Sigmoid colon (tissue), 7 donors: ENCODE data around the gene NEB. TPM values are rescaled to one million over a fixed set of nuclear protein-coding genes. Genes with fewer than 3 reads are reported as not detected.

Source experiments
- DNase-seq: peaks from one replicate; pipeline ENCODE4 v3.0.0-alpha.2; 2019
- H3K27ac ChIP-seq, 4 donors: fragments of 200-600 bp; sonication (generic); one replicate each; pipeline ENCODE4 v1.5.1; 2016 to 2019; ENCODE audit warnings: mild to moderate bottlenecking in 1 of 4
- H3K27me3 ChIP-seq, 3 donors: fragments of 200-600 bp; sonication (generic); one replicate each; pipeline ENCODE4 v1.5.1; 2019; ENCODE audit warnings: mild to moderate bottlenecking in 1 of 3
- H3K36me3 ChIP-seq, 4 donors: fragments of 200-600 bp; sonication (generic); one replicate each; pipeline ENCODE4 v1.5.1; 2016 to 2019
- H3K4me1 ChIP-seq, 4 donors: fragments of 200-600 bp; sonication (generic); one replicate each; pipeline ENCODE4 v1.5.1; 2017 to 2019
- H3K4me3 ChIP-seq, 4 donors: fragments of 200-600 bp; sonication (generic); one replicate each; pipeline ENCODE4 v1.5.1; 2017 to 2019; ENCODE audit warnings: mild to moderate bottlenecking in 2 of 4, moderate library complexity in 1 of 4
- H3K9me3 ChIP-seq, 4 donors: fragments of 200-600 bp in 3 of 4; sonication (generic) in 3 of 4; one replicate each; pipeline versions ENCODE4 v1.5.1 to v1.6.1; 2013 to 2019
- EP300 ChIP-seq, 4 donors: sonication (generic); formaldehyde crosslinking; IDR thresholded peaks; one replicate each; pipeline ENCODE4 v1.6.1; 2017; ENCODE audit warnings: antibody characterized with exemption in 4 of 4
- POLR2A ChIP-seq, 2 donors: fragments of 450-650 bp; IDR thresholded peaks; one replicate each; pipeline ENCODE4 v1.6.1; 2016; ENCODE audit warnings: antibody characterized with exemption in 2 of 2, mild to moderate bottlenecking in 2 of 2, moderate library complexity in 2 of 2
- POLR2AphosphoS5 ChIP-seq, 4 donors: sonication (generic); formaldehyde crosslinking; IDR thresholded peaks; one replicate each; pipeline ENCODE4 v1.6.1; 2017; ENCODE audit warnings: antibody characterized with exemption in 4 of 4
- WGBS, 2 donors: extraction: QIAGEN DNeasy Blood & Tissue Kit; methylation state at CpG; one replicate each; pipeline ENCODE4 v1.1.7; 2013; 5-methylcytosine and 5-hydroxymethylcytosine counted together
- intact Hi-C: fragments of 100-400 bp; cut with DNase I; formaldehyde crosslinking; loops from one replicate; pipeline ENCODE4 v1.15.1; 2023
- polyA plus RNA-seq, 3 donors: library from polyadenylated mRNA; stranded (reverse); fragments of 200-250 nt; gene quantifications; one replicate each; pipeline ENCODE4 v1.2.3, GENCODE V29; 2013
- total RNA-seq, 4 donors: library from RNA; depleted of rRNA; stranded (reverse); fragments of >200 nt; gene quantifications; one replicate each; pipeline ENCODE4 v1.1.0, GENCODE V29; 2016
- TF ChIP-seq, protein P1 (sequence below), 4 experiments: fragments of 450-650 bp in 3 of 4; fragments of 200-600 bp in 1 of 4; IDR thresholded peaks; one replicate each; pipeline ENCODE4 v1.5.1; 2016 to 2019; ENCODE audit warnings: antibody characterized with exemption in 4 of 4, mild to moderate bottlenecking in 3 of 4, moderate library complexity in 2 of 4
- donor health status: healthy with polysubstance abuse.
- donor health status: Bipolar disorder and iron deficiency.
- donor health status: healthy.

NEB gene
- total and polyA plus RNA-seq, 7 donors, result under 0.01 to 1.4 (median 0.60) TPM; not detected in 1

DNA sequence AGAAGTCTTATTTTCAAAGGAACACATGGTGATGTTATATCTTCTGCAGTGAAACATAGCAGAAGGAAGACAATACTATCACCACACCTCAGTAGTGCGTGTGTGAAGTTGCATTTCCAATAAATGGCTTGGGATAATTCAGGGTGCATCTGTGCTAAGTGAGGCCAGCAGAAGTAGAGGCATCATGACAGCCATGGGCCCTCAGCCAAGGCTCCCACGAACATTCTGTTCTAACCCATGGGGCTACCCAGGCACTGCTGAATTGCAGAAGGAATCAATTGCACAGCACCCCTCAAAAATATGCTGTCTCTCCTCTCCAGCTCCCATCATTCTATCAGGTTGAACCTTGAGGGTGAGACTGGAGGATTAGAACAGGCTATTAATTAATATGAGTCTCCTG is 185.1 kb downstream of the NEB start:
- DNase-seq, result no peak
- H3K27me3 ChIP-seq, result no peaks in the 10 kb centered on the region
- TF ChIP-seq POLR2A (IDR thresholded peaks at IDR 0.05) (no peak), EP300 (IDR thresholded peaks at IDR 0.05) (no peak), POLR2AphosphoS5 (IDR thresholded peaks at IDR 0.05) (no peak)
- TF ChIP-seq, protein P1, sequence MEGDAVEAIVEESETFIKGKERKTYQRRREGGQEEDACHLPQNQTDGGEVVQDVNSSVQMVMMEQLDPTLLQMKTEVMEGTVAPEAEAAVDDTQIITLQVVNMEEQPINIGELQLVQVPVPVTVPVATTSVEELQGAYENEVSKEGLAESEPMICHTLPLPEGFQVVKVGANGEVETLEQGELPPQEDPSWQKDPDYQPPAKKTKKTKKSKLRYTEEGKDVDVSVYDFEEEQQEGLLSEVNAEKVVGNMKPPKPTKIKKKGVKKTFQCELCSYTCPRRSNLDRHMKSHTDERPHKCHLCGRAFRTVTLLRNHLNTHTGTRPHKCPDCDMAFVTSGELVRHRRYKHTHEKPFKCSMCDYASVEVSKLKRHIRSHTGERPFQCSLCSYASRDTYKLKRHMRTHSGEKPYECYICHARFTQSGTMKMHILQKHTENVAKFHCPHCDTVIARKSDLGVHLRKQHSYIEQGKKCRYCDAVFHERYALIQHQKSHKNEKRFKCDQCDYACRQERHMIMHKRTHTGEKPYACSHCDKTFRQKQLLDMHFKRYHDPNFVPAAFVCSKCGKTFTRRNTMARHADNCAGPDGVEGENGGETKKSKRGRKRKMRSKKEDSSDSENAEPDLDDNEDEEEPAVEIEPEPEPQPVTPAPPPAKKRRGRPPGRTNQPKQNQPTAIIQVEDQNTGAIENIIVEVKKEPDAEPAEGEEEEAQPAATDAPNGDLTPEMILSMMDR (IDR thresholded peaks at IDR 0.05), result no peak
- no peak overlapping the region for H3K27ac ChIP-seq
- H3K9me3 ChIP-seq, result no peaks in the 10 kb centered on the region
- intact Hi-C loops, result no loop called here
- no peaks in the 10 kb centered on the region for H3K36me3 ChIP-seq
- H3K4me1 ChIP-seq, result no peaks in the 10 kb centered on the region
- no peak overlapping the region for H3K4me3 ChIP-seq
- WGBS, 2 donors, result 87 to 89% methylated on average over 2 of the region's 2 CpGs

DNA sequence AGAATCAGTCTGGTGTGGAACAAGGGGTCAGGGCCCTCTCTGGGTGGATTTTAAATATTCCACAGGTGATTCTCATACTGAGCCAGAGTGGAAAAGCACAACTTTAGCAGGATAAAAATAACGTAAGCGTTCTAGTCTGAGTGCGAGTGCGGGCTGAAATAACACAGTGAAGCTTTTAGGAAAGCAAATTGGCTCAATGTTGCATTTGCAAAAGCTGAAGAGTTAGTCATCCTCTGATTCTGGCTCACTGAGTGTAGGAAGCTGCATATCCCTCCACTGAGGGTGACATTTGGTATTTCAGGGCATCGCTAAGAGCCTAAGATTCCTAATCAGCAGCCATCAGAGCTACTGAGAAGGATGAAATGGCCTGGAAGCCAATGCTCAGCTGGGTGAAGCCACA is 189.8 kb downstream of the NEB start:
- Histone ChIP-seq H3K9me3 (no peaks in the 10 kb centered on the region), H3K4me3 (no peak overlapping the region), H3K27ac (peak overlapping the region in 1 of 4 donors; percentile 48), H3K27me3 (no peaks in the 10 kb centered on the region), H3K36me3 (no peaks in the 10 kb centered on the region), H3K4me1 (no peaks in the 10 kb centered on the region)
- intact Hi-C loops, result no loop called here
- no peak for DNase-seq
- WGBS, 2 donors, result 95% methylated on average over 5 of the region's 5 CpGs
- no peak for TF ChIP-seq EP300 (IDR thresholded peaks at IDR 0.05)
- TF ChIP-seq, protein P1 (IDR thresholded peaks at IDR 0.05), result no peak
- TF ChIP-seq POLR2A (IDR thresholded peaks at IDR 0.05), result no peak
- no peak for TF ChIP-seq POLR2AphosphoS5 (IDR thresholded peaks at IDR 0.05)

DNA sequence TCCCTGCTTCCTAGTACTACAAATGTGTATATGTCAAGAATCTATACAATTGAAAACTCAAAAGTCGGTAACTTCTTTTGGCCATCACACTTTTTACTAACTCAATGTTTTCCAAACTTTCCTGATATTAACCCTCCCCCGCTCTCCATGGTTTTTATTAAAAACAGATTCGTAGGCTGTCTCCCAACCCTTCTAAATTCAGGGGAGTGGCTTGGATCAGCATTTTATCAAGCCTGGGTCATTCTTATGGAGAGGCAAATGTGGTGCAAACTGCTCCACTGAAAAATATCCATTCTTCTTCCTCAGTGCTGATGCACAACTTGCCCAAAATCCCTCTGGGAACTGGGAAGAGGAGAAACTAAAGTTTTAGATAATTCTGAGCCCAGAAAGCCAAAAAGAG is 190.4 kb downstream of the NEB start:
- Histone ChIP-seq H3K4me1 (no peaks in the 10 kb centered on the region), H3K27ac (peak overlapping the region in 1 of 4 donors; percentile 48), H3K27me3 (no peaks in the 10 kb centered on the region), H3K4me3 (no peak overlapping the region), H3K36me3 (no peaks in the 10 kb centered on the region), H3K9me3 (no peaks in the 10 kb centered on the region)
- intact Hi-C loops, result no loop called here
- WGBS, 2 donors, result 91 to 93% methylated on average over 3 of the region's 3 CpGs
- TF ChIP-seq, protein P1 (IDR thresholded peaks at IDR 0.05), result no peak
- TF ChIP-seq EP300 (IDR thresholded peaks at IDR 0.05) (no peak), POLR2A (IDR thresholded peaks at IDR 0.05) (no peak), POLR2AphosphoS5 (IDR thresholded peaks at IDR 0.05) (no peak)
- DNase-seq, result no peak

DNA sequence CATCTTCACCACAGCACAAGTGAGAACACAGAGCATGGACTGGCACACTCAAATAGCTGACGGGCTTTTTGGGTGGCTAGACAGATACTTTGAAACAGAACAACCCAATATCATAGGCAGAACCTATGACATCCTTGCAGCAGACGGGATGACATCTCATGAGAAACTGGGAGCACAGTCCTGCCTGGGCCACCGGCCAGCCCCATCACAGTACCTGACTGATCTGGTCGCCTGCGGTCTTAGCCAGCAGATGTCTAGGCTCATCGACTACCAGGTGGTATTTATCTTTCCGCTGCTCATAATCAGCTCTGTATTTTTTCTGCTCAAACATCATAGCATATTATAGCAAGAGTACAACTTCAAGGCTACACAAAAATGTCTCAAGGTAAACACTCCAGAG is 200.3 kb downstream of the NEB start:
- no peaks in the 10 kb centered on the region for H3K4me1 ChIP-seq
- no peak overlapping the region for H3K4me3 ChIP-seq
- intact Hi-C loops, result no loop called here
- DNase-seq, result no peak
- no peaks in the 10 kb centered on the region for H3K27me3 ChIP-seq
- TF ChIP-seq, protein P1 (IDR thresholded peaks at IDR 0.05), result no peak
- no peak for TF ChIP-seq POLR2AphosphoS5 (IDR thresholded peaks at IDR 0.05)
- TF ChIP-seq EP300 (IDR thresholded peaks at IDR 0.05), result no peak
- TF ChIP-seq POLR2A (IDR thresholded peaks at IDR 0.05), result no peak
- H3K36me3 ChIP-seq, result no peaks in the 10 kb centered on the region
- no peak overlapping the region for H3K27ac ChIP-seq
- no peaks in the 10 kb centered on the region for H3K9me3 ChIP-seq
- WGBS, 2 donors, result 94 to 97% methylated on average over 7 of the region's 7 CpGs

DNA sequence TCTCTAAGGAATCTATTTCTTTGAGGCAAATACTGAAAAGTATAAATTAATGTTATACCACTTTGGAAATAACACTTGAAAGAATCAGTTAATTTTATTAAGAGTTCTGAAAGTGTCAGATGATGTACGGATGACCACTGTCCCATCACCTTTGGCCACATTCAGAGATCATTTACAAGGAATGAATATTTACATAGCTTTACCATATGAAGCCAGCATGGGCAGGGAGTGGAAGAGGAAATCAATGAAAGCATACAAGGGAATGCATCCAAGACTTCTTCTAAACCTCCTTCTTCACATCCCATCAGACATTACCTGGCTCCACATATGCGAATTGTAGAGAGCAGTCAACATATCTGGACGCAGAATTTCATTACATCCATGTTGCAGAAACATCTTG is 201.1 kb downstream of the NEB start:
- no peaks in the 10 kb centered on the region for H3K36me3 ChIP-seq
- no peak for TF ChIP-seq POLR2A (IDR thresholded peaks at IDR 0.05)
- TF ChIP-seq, protein P1 (IDR thresholded peaks at IDR 0.05), result no peak
- TF ChIP-seq POLR2AphosphoS5 (IDR thresholded peaks at IDR 0.05), result no peak
- no peak for TF ChIP-seq EP300 (IDR thresholded peaks at IDR 0.05)
- WGBS, 2 donors, result 89 to 93% methylated on average over 3 of the region's 3 CpGs

More for the DNA sequence above, 201.1 kb downstream of the NEB start:
- Histone ChIP-seq H3K27me3 (no peaks in the 10 kb centered on the region), H3K27ac (no peak overlapping the region), H3K9me3 (no peaks in the 10 kb centered on the region), H3K4me1 (no peaks in the 10 kb centered on the region), H3K4me3 (no peak overlapping the region)
- intact Hi-C loops, result no loop called here
- DNase-seq, result no peak
